CD14-positive monocyte (primary cell): ENCODE results near the gene RARB. TPM values are rescaled to one million over a fixed set of nuclear protein-coding genes. Genes with fewer than 3 reads are reported as not detected.

Source experiments
- DNase-seq, 3 donors: peaks; one replicate each; pipeline ENCODE4 v3.0.0-alpha.2; 2011 to 2022
- H2AFZ ChIP-seq: 2 replicates; pipeline ENCODE4 v1.6.0; 2012; ENCODE audit warnings: mild to moderate bottlenecking, low read depth, low read length, inconsistent platforms; ENCODE audit not compliant: insufficient read depth, poor library complexity, severe bottlenecking
- H3K27ac ChIP-seq, 2 donors: 1 replicate in 1 of 2; 2 replicates in 1 of 2; pipeline ENCODE4 v1.5.1; 2012 to 2013; ENCODE audit warnings: low read length in 2 of 2, control low read depth in 1 of 2, inconsistent platforms in 1 of 2, low read depth in 1 of 2, mild to moderate bottlenecking in 1 of 2
- H3K27me3 ChIP-seq, 2 donors: one replicate each; pipeline versions ENCODE4 v1.6.0 to v1.6.1; 2011 to 2013; ENCODE audit warnings: low read length in 2 of 2; ENCODE audit not compliant: control insufficient read depth in 2 of 2, insufficient read depth in 2 of 2
- H3K36me3 ChIP-seq, 2 donors: replicated peaks in 1 of 2; 1 replicate in 1 of 2; 2 replicates in 1 of 2; pipeline versions ENCODE4 v1.5.1 to v1.6.1; 2012 to 2013; ENCODE audit warnings: low read length in 2 of 2, control low read depth in 1 of 2, inconsistent platforms in 1 of 2, mild to moderate bottlenecking in 1 of 2; ENCODE audit not compliant: insufficient read depth in 2 of 2, control insufficient read depth in 1 of 2
- H3K4me1 ChIP-seq, 2 donors: 1 replicate in 1 of 2; 2 replicates in 1 of 2; pipeline versions ENCODE4 v1.5.1 to v1.6.1; 2012 to 2013; ENCODE audit warnings: low read length in 2 of 2, control low read depth in 1 of 2, inconsistent platforms in 1 of 2, mild to moderate bottlenecking in 1 of 2, moderate library complexity in 1 of 2; ENCODE audit not compliant: insufficient read depth in 2 of 2, control insufficient read depth in 1 of 2
- H3K4me2 ChIP-seq: replicated peaks from 2 replicates; pipeline ENCODE3; 2012; ENCODE audit warnings: low read length, moderate library complexity, mild to moderate bottlenecking; ENCODE audit not compliant: poor library complexity, severe bottlenecking; ENCODE audit errors: extremely low read depth
- H3K4me3 ChIP-seq, 3 experiments: fragments of 200-600 bp in 1 of 3; sonication (generic) in 1 of 3; replicated peaks in 1 of 3; 1 replicate in 2 of 3; 2 replicates in 1 of 3; pipeline ENCODE4 v1.5.1; 2011 to 2013; ENCODE audit warnings: low read length in 3 of 3, mild to moderate bottlenecking in 3 of 3, control low read depth in 2 of 3, low read depth in 2 of 3, inconsistent platforms in 1 of 3, moderate library complexity in 1 of 3
- H3K79me2 ChIP-seq: 2 replicates; pipeline ENCODE4 v1.6.0; 2012; ENCODE audit warnings: mild to moderate bottlenecking, control low read depth, inconsistent platforms, low read length, moderate library complexity; ENCODE audit not compliant: insufficient read depth
- H3K9ac ChIP-seq: 2 replicates; pipeline ENCODE4 v1.6.0; 2017; ENCODE audit warnings: low read length, mild to moderate bottlenecking; ENCODE audit not compliant: insufficient read depth, poor library complexity, severe bottlenecking
- H3K9me3 ChIP-seq, 2 donors: replicated peaks in 1 of 2; 1 replicate in 1 of 2; 2 replicates in 1 of 2; pipeline versions ENCODE4 v1.5.1 to v1.6.1; 2012 to 2013; ENCODE audit warnings: low read length in 2 of 2, control low read depth in 1 of 2; ENCODE audit not compliant: control insufficient read depth in 1 of 2, insufficient read depth in 1 of 2
- H4K20me1 ChIP-seq: 2 replicates; pipeline ENCODE4 v1.6.0; 2012; ENCODE audit warnings: mild to moderate bottlenecking, low read length, control low read depth, moderate library complexity; ENCODE audit not compliant: insufficient read depth
- H3K27ac Mint-ChIP-seq, 7 donors: one replicate each; pipeline ENCODE4 v1.8.0; 2020; ENCODE audit warnings: mild to moderate bottlenecking in 7 of 7, mixed read lengths in 7 of 7, moderate library complexity in 6 of 7, inconsistent platforms in 2 of 7
- H3K27me3 Mint-ChIP-seq, 3 donors: one replicate each; pipeline ENCODE4 v1.8.0; 2021 to 2022; ENCODE audit warnings: low read depth in 3 of 3, mild to moderate bottlenecking in 3 of 3, mixed read lengths in 3 of 3, moderate library complexity in 3 of 3, inconsistent platforms in 1 of 3
- H3K36me3 Mint-ChIP-seq, 2 donors: one replicate each; pipeline ENCODE4 v1.8.0; 2020; ENCODE audit warnings: mixed read lengths in 2 of 2, inconsistent platforms in 1 of 2, mild to moderate bottlenecking in 1 of 2
- H3K4me1 Mint-ChIP-seq: one replicate; pipeline ENCODE4 v1.8.0; 2020; ENCODE audit warnings: mild to moderate bottlenecking, mixed read lengths
- H3K4me3 Mint-ChIP-seq, 2 donors: one replicate each; pipeline ENCODE4 v1.8.0; 2020; ENCODE audit warnings: mild to moderate bottlenecking in 2 of 2, mixed read lengths in 2 of 2, moderate library complexity in 1 of 2
- H3K9me3 Mint-ChIP-seq, 7 donors: one replicate each; pipeline ENCODE4 v1.8.0; 2020 to 2022; ENCODE audit warnings: mixed read lengths in 7 of 7, mild to moderate bottlenecking in 6 of 7, moderate library complexity in 6 of 7, inconsistent platforms in 2 of 7
- CTCF ChIP-seq: fragments of 200-600 bp; IDR thresholded peaks from one replicate; pipeline ENCODE4 v1.8.0; 2022; ENCODE audit warnings: antibody characterized with exemption, mild to moderate bottlenecking
- WGBS: methylation state at CpG from one replicate; pipeline ENCODE4 v1.1.5; 2013; ENCODE audit warnings: missing lambda C conversion rate; ENCODE audit not compliant: insufficient coverage; 5-methylcytosine and 5-hydroxymethylcytosine counted together
- intact Hi-C, 2 donors: fragments of 100-400 bp; cut with micrococcal nuclease; formaldehyde crosslinking; loops; one replicate each; pipeline versions ENCODE4 v1.15.0 to v1.15.1; 2023
- polyA plus RNA-seq, 3 donors: library from polyadenylated mRNA; depleted of rRNA in 1 of 3; unstranded in 2 of 3; stranded (reverse) in 1 of 3; fragments of 300-500 nt in 2 of 3; fragments of >200 nt in 1 of 3; fragmentation: Illumina TruSeq in 2 of 3; gene quantifications; 1 replicate in 2 of 3; 2 replicates in 1 of 3; pipeline ENCODE4 v1.2.3, GENCODE V29; 2012 to 2021

RARB gene
- polyA plus RNA-seq, 3 donors: not detected

- Histone ChIP-seq H4K20me1 (no peaks in the 10 kb centered on the region), H2AFZ (no peak overlapping the region), H3K79me2 (no peaks in the 10 kb centered on the region), H3K4me3 (no peak overlapping the region), H3K27me3 (no peaks in the 10 kb centered on the region), H3K9me3 (peaks cover 14 to 26% of the 10 kb centered on the region in 2 donors), H3K4me1 (no peaks in the 10 kb centered on the region), H3K36me3 (no peaks in the 10 kb centered on the region), H3K27ac (no peak overlapping the region), H3K9ac (no peak overlapping the region), H3K4me2 (no peak overlapping the region)
- Mint-ChIP-seq H3K9me3 (peaks cover 11 to 36% (median 25%) of the 10 kb centered on the region in 7 donors), H3K27ac (no peak overlapping the region), H3K36me3 (no peaks in the 10 kb centered on the region), H3K27me3 (no peaks in the 10 kb centered on the region), H3K4me3 (no peak overlapping the region), H3K4me1 (no peaks in the 10 kb centered on the region)
- intact Hi-C loops: no loop called here
- 100% methylated on average over 2 of the region's 5 CpGs for WGBS
- no peak for TF ChIP-seq CTCF
- DNase-seq: no peak
Measured at GRCh38 chr3:25495726-25496253, 67.7 kb downstream of the RARB start.

GRCh38 chr3:25497096-25497495 is 69.0 kb downstream of the RARB start:
- intact Hi-C loops: no loop called here
- WGBS: 99% methylated on average over 7 of the region's 10 CpGs
- no peaks in the 10 kb centered on the region for H3K36me3 Mint-ChIP-seq
- Histone ChIP-seq H3K4me2 (no peak overlapping the region), H2AFZ (no peak overlapping the region), H3K9me3 (peaks cover 14 to 26% of the 10 kb centered on the region in 2 donors), H4K20me1 (no peaks in the 10 kb centered on the region), H3K4me3 (no peak overlapping the region), H3K27me3 (no peaks in the 10 kb centered on the region), H3K4me1 (no peaks in the 10 kb centered on the region), H3K9ac (no peak overlapping the region), H3K27ac (no peak overlapping the region), H3K36me3 (no peaks in the 10 kb centered on the region), H3K79me2 (no peaks in the 10 kb centered on the region)
- H3K4me1 Mint-ChIP-seq: no peaks in the 10 kb centered on the region
- H3K27ac Mint-ChIP-seq: no peak overlapping the region
- DNase-seq: no peak
- peaks cover 11 to 36% (median 22%) of the 10 kb centered on the region in 7 donors for H3K9me3 Mint-ChIP-seq
- no peak overlapping the region for H3K4me3 Mint-ChIP-seq
- peaks cover 0 to 2% (median 0%) of the 10 kb centered on the region in 3 donors for H3K27me3 Mint-ChIP-seq
- no peak for TF ChIP-seq CTCF
